ENCODE measurements around the gene DGKZ. TPM values are rescaled to one million over a fixed set of nuclear protein-coding genes. Genes with fewer than 3 reads are reported as not detected.

The DGKZ gene
- total and polyA plus RNA-seq, 4 donors, result 33.3 to 63.2 (median 44.1) TPM

- H3K27me3 ChIP-seq (ENCODE audit: control insufficient read depth in 3 of 3, insufficient read depth in 3 of 3, low read length in 2 of 3), result no peaks in the 10 kb centered on the region
- H3K9ac ChIP-seq (ENCODE audit: insufficient read depth in 1 of 2, low read length in 2 of 2), result no peak overlapping the region
- H3K9me3 ChIP-seq (ENCODE audit: control insufficient read depth in 4 of 4, insufficient read depth in 3 of 4, low read length in 3 of 4), result no peaks in the 10 kb centered on the region
- ATAC-seq (ENCODE audit: insufficient read depth, low FRiP score), result no peak
- H3K4me3 ChIP-seq, result no peak overlapping the region
- no peak overlapping the region for H3K27ac ChIP-seq (ENCODE audit: low read depth in 1 of 2, low read length in 1 of 2)
- H3K4me1 ChIP-seq (ENCODE audit: control insufficient read depth in 5 of 5, insufficient read depth in 5 of 5, low read length in 5 of 5), result no peaks in the 10 kb centered on the region
- WGBS, 2 donors, result 80 to 86% methylated on average over 5 of the region's 5 CpGs
- peak in 2 of 3 donors; percentile 17 to 45 for DNase-seq
- peaks cover 0 to 53% (median 24%) of the 10 kb centered on the region in 4 donors for H3K36me3 ChIP-seq (ENCODE audit: control insufficient read depth in 4 of 4, insufficient read depth in 4 of 4, low read length in 4 of 4)
- TF ChIP-seq, protein P1, sequence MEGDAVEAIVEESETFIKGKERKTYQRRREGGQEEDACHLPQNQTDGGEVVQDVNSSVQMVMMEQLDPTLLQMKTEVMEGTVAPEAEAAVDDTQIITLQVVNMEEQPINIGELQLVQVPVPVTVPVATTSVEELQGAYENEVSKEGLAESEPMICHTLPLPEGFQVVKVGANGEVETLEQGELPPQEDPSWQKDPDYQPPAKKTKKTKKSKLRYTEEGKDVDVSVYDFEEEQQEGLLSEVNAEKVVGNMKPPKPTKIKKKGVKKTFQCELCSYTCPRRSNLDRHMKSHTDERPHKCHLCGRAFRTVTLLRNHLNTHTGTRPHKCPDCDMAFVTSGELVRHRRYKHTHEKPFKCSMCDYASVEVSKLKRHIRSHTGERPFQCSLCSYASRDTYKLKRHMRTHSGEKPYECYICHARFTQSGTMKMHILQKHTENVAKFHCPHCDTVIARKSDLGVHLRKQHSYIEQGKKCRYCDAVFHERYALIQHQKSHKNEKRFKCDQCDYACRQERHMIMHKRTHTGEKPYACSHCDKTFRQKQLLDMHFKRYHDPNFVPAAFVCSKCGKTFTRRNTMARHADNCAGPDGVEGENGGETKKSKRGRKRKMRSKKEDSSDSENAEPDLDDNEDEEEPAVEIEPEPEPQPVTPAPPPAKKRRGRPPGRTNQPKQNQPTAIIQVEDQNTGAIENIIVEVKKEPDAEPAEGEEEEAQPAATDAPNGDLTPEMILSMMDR (IDR thresholded peaks at IDR 0.05; ENCODE audit: control extremely low read depth, extremely low read depth), result no peak
Observed at GRCh38 chr11:46410021-46410420, 62.8 kb downstream of the DGKZ start.

- H3K27ac ChIP-seq (ENCODE audit: low read depth in 1 of 2, low read length in 1 of 2), result no peak overlapping the region
- ATAC-seq (ENCODE audit: insufficient read depth, low FRiP score) (no peak), DNase-seq (no peak)
- WGBS, 2 donors, result 92 to 95% methylated on average over 9 of the region's 9 CpGs
- H3K4me3 ChIP-seq, result no peak overlapping the region
- H3K9ac ChIP-seq (ENCODE audit: insufficient read depth in 1 of 2, low read length in 2 of 2), result no peak overlapping the region
- H3K9me3 ChIP-seq (ENCODE audit: control insufficient read depth in 4 of 4, insufficient read depth in 3 of 4, low read length in 3 of 4), result no peaks in the 10 kb centered on the region
- no peaks in the 10 kb centered on the region for H3K27me3 ChIP-seq (ENCODE audit: control insufficient read depth in 3 of 3, insufficient read depth in 3 of 3, low read length in 2 of 3)
- H3K4me1 ChIP-seq (ENCODE audit: control insufficient read depth in 5 of 5, insufficient read depth in 5 of 5, low read length in 5 of 5), result no peaks in the 10 kb centered on the region
- TF ChIP-seq, protein P1 (IDR thresholded peaks at IDR 0.05; ENCODE audit: control extremely low read depth, extremely low read depth), result no peak
- peaks cover 7 to 46% (median 19%) of the 10 kb centered on the region in 4 donors for H3K36me3 ChIP-seq (ENCODE audit: control insufficient read depth in 4 of 4, insufficient read depth in 4 of 4, low read length in 4 of 4)
Observed at GRCh38 chr11:46413760-46414465, 66.7 kb downstream of the DGKZ start.

DNA sequence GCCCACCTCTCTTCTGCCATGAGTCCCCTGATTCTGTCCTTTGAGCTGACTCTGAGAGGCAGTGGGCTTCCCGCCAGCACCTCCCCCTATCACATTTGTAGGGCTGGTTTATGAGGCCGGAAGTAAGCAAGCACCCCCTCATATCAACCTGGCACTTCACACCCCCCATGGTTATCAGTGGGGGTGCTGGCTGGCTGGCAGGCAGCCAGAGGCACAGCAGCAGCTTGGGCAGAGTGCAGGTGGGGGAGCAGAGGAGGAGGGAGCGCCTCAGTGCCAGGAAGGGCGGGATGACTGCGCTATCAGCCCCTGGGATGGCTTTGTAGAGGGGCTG lies 67.2 kb downstream of the DGKZ start:
- 92 to 96% methylated on average over 5 of the region's 5 CpGs for WGBS, 2 donors
- H3K36me3 ChIP-seq (ENCODE audit: control insufficient read depth in 4 of 4, insufficient read depth in 4 of 4, low read length in 4 of 4), result peaks cover 7 to 44% (median 19%) of the 10 kb centered on the region in 4 donors

More for the DNA sequence above, 67.2 kb downstream of the DGKZ start:
- Histone ChIP-seq H3K9ac (ENCODE audit: insufficient read depth in 1 of 2, low read length in 2 of 2) (no peak overlapping the region), H3K9me3 (ENCODE audit: control insufficient read depth in 4 of 4, insufficient read depth in 3 of 4, low read length in 3 of 4) (no peaks in the 10 kb centered on the region), H3K4me1 (ENCODE audit: control insufficient read depth in 5 of 5, insufficient read depth in 5 of 5, low read length in 5 of 5) (no peaks in the 10 kb centered on the region), H3K27me3 (ENCODE audit: control insufficient read depth in 3 of 3, insufficient read depth in 3 of 3, low read length in 2 of 3) (no peaks in the 10 kb centered on the region), H3K27ac (ENCODE audit: low read depth in 1 of 2, low read length in 1 of 2) (no peak overlapping the region), H3K4me3 (no peak overlapping the region)
- ATAC-seq (ENCODE audit: insufficient read depth, low FRiP score) (no peak), DNase-seq (no peak)
- TF ChIP-seq, protein P1 (IDR thresholded peaks at IDR 0.05; ENCODE audit: control extremely low read depth, extremely low read depth), result no peak

Data from lung (tissue), 12 donors.